Left hindlimb (tissue), 1 donor: ENCODE measurements around the gene TNNC2.
"Not testable (repeated sequence)": the region's sequence is repeated elsewhere in the genome, so short reads cannot be mapped to it uniquely, and the experiment has no call there.

ENCODE experiments used
- DNase-seq: peaks from one replicate; pipeline ENCODE4 v3.0.0-alpha.2; 2018

The TNNC2 gene

DNA sequence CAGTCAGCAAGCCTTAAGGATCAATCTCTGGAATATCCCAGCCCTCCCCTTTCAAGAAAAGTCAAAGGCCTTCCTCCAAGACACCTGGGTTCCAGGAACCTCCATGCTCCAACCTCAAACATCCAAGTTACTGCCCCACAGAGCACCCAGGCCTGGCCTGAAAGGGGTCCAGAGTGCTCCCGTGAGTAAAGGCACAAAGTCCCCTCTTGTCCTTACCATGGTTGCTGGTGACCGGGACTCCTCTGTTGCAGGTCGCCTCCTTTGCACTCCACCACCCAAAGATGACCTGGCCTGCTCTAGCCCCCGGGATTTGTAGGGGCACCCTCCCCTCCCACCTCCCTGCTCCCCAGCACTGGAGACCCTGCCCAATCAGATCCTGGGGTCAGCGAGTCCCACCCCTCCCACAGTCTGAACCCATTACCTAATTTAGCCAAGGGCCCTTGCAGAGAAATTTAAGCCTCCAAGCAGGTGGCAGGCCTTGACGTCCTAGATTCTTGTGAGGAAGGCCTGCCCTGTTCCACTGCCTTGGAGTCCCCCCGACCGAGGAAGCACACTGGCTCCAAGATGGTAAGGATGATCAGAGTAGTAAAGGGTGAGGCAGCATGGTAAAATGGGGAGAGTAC, at the start of gene TNNC2:
Gene TNNC2, minus strand, starts transcription at position 283 of the 623 bp plus-strand sequence. Its CDS starts 64 bp downstream, at position 219.
- no peak for DNase-seq

DNA sequence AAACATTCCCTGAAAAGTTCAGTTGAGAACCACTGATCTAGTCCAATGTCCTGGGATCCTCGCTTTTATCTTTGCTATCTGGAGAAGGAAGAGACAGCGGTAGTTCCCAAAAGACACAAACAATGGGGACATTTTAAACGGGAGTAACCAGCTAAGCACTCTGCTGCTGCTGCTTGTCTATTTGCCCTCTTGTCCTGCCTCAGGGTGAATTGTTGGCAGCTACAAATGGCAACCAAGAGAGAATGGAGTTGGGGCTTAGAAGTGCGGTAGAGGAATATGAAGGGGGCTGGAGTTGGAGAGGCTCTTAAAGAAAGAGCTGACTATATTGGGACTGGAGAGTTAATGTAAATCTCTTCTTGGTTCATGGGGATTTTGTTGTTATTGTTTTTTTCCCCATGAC, 47.5 kb upstream of the TNNC2 start:
- DNase-seq = no peak

DNA sequence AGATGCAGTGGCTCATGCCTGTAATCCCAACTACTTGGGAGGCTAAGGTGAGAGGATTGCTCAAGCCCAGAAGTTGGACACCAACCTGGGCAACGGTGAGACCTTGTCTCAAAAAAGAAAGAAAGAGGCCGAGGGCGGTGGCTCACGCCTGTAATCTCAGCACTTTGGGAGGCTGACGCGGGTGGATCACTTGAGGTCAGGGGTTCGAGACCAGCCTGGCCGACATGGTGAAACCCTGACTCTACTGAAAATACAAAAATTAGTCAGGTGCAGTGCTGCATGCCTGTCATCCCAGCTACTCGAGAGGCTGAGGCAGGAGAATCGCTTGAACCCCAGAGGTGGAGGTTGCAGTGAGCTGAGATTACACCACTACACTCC, 47.0 kb upstream of the TNNC2 start:
- DNase-seq = not testable (repeated sequence)

DNA sequence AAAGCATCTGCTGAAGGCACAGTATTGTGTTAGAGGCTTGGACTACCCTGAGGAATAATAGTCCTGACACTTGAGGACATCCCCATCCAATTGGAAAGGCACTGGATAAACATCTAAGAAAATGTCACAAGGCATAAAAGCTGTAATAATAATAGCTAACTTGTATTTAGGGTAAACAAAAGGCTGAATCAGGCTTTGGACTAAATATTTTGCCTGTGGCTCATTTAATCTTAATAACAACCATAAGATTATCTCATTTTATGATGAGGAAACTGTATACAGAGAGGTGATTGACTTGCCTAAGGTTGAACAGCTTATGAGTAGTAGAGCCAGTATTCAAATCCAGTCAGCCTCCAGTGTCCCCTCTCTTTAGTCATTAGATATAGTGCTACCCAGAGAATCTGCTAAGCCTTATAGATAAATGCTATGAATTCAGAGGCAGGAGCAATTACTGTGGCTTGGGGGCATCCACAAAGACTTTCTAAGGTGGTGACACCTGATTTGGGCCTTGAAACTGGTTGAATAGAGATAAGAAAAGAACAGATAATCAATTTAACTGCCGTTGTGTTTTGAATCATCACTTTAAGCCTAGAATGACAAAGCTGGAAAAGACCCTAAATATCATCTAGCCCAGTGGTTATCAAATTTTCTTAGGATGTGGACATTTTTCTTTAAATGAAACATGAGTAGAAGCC, 46.4 kb upstream of the TNNC2 start:
- no peak for DNase-seq

DNA sequence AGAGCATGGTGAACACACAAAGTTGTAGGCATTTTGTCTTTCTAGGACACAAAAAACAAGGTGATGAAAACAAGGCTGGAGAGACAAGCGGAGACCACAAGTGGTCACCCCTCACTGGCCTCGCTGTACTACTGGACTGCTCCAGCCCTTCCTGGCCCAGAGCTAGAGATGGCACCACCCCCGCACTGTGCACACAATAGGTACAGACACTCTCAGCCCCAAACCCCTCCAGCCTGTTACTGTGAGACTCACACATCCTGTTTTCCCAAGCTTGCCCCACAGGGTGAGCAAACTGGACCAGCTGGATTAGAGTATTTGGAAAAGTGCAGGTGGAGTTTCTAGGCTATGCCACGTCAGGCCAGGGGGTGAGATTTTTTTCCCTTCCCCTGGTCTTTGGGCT, 45.5 kb upstream of the TNNC2 start:
- DNase-seq = no peak

DNA sequence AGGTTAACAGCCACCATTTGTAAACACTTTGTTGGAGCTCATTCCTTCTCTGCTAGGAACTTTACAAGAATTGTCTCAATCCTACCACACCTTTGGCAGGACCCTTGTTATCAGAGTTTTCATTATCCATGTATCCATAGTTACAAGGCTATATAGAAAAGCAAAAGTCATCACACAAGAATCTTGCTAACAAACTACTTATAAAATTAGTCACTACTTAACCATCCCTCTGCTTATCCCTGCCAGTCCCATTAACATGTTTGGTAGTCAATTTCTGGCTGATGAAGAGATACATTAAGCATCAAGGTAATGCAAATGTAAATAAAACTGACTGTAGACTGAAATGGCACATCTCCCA, 40.7 kb upstream of the TNNC2 start:
- DNase-seq = no peak

DNA sequence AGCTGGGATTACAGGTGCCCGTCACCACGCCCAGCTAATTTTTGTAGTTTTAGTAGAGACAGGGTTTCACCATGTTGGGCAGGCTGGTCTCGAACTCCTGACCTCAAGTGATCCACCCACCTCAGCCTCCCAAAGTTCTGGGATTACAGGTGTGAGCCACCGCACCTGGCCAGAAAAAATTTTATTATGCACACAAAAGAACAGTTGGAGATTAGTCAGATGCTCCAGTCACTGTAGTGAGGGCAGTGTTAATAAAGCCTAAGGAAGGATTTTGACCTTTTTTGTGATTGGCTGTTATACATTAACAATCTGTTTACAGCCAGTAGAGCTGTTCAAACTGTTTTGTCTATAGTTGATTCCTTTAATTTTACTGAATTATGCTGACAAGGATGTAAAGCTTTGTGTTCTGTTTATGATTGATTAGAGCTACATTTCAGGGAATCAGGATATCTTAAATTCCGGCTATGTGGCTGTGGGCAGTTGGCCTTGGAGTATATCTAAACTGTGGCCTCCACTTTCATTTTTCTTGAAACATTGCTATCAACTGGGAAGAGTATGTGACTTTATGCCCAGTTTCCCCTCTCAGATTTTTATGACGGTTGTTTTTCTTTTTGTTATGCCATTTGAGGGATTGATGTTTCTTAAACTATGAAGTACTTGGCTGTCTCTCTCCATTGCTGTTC, 40.2 kb upstream of the TNNC2 start:
- DNase-seq = no peak

DNA sequence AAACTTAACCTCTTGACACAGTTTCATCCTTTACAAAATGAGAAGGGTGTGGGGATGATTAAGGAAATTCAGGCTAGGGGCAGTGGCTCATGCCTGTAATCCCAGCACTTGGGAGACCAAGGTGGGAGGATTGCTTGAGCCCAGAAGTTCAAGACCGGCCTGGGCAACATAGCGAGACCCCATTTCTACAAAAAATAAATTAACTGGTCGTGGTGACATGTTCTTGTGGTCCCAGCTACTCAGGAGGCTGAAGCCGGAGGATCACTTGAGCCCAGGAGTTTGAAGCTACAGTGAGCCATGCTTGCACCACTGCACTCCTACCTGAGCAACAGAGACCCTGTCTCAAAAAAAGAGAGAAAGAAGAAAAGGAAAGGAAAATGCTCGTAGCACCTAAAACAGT, 39.3 kb upstream of the TNNC2 start:
- DNase-seq = no peak

DNA sequence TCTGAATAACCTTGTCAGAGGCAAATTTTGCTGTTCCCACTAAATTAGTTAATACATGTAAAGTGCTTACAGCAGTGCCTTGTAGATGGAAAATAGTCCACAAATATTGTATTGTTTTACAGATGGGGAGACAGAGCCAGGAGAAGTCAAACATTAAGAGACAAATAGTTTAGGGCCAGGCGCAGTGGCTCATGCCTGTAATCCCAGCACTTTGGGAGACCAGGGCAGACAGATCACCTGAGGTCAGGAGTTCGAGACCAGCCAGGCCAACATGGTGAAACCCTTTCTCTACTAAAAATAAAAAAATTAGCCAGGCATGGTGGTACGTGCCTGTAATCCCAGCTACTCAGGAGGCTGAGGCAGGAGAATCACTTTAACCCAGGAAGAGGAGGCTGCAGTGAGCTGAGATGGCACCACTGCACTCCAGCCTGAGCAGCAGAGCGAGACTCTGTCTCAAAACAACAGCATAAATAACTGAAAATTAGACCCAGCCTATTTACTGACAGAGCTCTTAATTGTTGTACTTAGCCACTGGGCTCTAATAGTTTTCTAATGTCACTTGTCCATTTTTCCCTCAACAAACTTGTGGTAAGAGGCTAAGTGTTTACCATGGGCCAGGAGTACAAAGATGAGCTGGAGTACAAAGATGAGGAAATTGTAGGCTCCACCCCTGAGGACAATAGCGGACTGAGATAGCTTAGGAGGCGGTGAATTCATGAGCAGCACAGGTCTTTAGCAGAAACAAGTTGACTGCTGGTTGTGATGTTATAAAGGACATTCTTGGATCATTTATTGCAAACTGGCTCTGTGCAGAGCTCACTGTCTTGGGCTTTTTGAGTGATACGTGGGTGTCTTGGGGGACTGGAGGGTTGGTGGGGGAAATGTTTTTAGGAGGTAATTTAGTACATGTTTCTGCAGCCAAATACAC, 36.7 kb upstream of the TNNC2 start:
- no peak for DNase-seq

DNA sequence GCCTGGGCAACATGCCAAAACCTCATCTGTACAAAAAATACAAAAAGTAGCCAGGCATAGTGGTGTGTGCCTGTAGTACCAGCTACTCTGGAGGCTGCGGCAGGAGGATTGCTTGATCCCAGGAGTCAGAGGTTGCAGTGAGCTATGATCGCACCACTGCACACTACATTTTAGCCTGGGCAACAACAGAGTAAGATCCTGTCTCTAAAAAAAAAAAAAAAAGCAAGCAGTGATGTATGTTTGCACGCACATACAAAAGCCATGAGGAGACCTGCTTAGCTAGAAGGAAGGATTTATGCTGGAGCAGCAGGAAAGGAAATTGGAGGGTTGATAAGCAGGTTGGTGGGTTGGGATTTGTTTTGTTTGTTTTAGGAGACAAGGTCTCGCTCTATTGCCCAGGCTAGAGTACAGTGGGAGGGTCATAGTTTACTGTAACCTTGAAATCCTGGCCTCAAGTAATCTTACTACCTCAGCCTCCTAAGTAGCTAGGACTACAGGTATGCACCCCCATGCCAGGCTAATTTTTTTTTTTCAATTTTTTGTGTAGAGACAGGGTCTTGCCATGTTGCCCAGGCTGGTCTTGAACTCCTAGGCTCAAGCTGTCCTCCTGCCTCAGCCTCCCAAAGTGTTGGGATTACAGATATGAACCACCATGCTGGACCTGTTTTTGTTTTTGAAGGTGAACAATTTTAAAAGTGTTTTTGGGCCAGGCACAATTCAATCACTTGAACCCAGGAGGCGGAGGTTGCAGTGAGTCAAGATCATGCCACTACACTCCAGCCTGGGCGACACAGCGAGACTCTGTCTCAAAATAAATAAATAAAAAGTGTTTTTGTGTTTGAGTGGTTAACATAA, 34.3 kb upstream of the TNNC2 start:
- no peak for DNase-seq

DNA sequence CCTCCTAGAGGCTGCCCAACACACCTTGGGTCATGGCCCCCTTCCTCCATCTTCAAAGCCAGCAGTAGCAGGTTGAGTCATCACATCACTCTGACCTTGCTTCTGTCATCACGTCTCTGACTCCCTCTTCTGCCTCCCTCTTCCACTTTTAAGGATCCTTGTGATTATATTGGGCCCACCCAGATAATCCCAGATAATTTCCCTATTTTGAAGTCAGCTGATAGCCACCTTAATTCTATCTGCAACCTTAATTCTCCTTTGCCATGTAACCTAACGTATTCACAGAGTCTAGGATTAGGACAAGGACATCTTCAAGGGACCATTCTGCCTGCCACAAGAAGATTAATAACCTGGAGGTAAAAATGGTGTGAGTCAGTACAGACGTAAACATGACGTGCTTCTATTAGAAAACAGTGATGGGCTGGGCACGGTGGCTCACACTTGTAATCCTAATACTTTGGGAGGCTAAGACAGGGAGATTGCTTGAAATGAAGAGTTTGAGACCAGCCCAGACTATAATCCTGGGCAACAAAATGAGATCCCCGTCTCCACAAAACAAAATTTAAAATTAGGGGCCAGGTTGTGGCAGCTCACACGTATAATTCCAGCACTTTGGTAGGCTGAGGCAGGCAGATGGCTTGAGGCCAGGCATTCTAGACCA, 33.6 kb upstream of the TNNC2 start:
- DNase-seq = no peak

DNA sequence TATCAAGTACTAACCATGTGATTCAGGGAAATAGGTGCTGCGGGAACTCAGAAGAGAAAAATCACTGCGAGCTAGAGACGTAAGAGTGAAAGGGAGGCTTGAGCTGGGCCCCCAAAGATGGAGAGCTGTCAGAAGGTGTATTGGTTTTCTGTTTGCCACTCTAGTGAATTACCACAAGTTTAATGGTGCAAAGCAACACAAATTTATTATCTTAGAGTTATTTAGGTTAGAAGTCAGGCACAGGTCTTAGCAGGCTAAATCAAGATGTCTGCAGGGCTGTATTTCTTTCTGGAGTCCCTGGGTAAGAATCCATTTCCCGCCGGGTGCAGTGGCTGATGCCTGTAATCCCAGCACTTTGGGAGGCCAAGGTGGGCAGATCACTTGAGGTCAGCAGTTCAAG, 32.8 kb upstream of the TNNC2 start:
- no peak for DNase-seq

DNA sequence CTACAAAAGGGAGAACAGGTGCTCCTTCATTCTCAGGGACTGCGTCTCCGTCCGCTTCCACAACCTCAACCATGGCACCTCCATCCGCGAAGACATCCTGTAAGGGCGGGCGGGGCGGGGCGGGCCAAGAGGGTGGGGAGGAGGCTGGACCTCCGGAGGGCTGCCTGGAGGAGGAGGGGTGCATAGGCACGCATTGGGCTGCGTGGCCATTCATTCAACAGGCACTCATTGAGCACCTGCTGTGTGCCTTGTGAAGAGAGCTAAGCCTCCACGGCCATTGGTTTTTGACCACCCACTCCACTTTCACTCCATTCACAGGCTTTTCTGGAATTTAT, 30.7 kb upstream of the TNNC2 start:
- no peak for DNase-seq

DNA sequence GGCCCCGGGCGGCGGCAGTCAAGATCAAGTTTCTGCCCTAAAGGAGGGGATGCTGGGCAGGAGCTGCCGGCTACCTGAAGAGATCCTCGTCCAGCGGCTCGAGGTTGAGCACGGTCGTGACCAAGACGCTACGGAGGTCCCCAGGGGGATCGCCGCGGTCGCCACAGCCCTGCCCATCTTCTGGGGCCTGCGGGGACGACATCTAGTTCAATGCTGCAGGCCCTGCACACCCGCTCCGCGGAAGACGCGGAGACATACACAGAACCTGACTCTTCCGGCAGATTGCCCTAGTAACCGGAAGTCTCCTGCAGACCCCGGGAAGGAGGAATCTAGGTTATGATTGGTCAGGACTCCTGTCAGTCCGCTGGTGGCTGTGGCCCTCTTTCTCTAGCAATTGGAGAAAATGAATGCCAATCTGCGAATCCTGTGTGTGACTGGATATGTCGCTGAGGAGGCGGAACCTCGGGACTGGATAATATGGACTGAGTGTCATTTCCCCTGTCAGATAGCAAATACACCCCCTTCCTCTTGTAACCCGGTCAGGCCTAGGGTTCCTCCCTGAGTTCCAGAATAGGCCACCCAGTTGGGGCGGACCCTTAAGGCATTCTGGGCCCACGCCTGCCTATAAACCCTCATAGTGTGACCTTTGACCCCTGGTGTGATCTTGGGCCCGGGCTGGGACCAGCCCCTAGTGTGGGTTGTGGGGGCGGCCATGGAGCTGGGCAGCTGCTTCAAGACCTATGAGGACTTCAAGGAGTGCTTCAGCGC, 30.2 kb upstream of the TNNC2 start, which contains the start of the genes ACOT8 and ZSWIM3:
Gene ACOT8, minus strand, starts transcription at position 279 of the 768 bp plus-strand sequence. Its CDS starts 77 bp downstream, at position 202.
Gene ZSWIM3, plus strand, starts transcription at position 501 of the 768 bp plus-strand sequence. Its CDS starts 212 bp downstream, at position 713.
- peak; percentile 97 for DNase-seq

DNA sequence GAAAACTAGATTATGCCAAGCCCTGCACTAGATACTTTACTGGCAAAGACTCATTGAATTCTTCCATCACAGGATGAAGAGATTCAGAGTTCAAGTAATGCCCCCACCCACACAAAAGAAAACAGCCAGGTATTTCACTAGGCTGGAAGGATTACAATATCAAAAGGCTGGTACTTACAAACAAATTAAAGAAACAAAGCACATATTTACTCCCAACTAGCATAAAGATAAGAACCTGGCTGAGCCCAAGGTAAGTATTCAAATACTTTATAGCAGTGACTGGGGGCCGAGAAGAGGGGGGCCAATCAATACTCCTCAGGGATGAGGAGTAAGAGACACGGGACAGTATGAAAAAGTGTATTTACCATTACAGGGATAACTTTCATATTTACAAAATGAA, 26.4 kb upstream of the TNNC2 start:
- no peak for DNase-seq

DNA sequence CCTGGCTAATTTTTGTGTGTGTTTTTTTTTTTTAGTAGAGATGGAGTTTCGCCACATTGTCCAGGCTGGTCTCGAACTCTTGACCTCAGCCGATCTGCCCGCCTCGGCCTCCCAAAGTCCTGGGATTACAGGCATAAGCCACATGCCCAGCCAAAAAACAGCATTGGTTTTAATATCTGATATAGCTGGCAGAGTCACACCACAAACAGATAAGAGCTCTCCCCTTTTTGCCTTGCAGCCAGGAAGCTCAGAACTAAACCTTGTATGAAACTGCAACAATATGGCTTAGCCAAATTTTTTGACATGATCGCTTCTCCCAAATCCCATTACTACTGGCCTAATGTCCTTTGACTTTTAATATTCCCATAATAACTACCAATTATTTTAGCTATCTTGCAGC, 25.2 kb upstream of the TNNC2 start:
- no peak for DNase-seq

DNA sequence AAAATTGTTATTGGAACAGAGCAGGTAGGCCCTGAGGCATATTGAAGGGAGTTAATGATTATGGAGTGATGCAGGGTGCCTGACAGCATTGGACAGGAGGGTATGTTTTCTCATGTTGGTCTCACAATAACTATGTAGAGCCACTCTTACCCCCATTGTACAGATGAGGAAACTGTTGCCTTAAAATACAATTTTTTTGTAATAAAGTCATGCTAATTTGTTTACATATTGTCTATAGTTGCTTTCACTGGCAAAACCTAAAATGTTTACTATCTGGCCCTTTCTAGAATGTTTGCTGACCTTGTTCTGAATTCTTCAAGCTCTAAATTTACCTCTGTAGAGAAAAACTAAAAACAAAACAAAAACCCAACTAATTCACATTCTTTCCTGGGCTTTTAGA, 24.4 kb upstream of the TNNC2 start:
- DNase-seq = no peak

DNA sequence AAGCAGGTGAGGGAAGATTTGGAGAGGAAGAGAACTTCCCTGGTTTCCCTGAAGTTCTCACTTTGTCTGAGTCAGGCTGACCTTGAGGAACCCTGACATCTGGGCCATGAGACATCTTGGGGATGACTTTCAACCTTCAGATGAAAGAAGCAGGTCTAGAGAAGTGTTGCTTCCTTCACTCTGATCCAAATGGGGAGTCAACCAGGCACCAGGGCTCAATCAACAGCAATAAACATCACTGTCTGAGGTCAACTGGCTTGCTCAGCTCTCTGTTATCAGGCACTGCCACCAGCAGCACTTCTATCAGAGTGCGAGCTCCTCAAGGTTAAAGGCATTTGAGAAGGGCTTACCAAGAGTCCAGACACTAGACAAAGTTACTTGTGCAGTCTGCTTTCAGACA, 23.8 kb upstream of the TNNC2 start:
- DNase-seq = no peak

DNA sequence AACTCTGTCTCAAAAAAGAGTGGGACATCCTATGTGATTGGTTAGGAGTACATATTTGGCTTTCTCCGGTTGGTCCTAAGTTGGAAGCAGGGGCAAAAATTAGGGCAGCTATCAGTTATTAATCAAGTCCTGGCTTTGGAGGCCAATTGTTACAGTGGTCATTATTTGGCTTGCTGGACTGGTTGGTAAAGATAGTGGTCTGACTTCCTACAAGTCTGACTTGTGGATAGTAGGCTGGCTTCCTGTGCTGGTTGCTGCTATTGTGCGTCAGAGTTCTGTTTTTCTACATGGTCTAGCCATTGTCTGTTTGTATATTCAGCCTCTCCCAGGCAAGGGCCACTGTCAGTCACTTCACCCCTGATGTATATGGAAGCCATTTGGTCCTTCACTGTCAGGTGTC, 23.1 kb upstream of the TNNC2 start:
- no peak for DNase-seq

DNA sequence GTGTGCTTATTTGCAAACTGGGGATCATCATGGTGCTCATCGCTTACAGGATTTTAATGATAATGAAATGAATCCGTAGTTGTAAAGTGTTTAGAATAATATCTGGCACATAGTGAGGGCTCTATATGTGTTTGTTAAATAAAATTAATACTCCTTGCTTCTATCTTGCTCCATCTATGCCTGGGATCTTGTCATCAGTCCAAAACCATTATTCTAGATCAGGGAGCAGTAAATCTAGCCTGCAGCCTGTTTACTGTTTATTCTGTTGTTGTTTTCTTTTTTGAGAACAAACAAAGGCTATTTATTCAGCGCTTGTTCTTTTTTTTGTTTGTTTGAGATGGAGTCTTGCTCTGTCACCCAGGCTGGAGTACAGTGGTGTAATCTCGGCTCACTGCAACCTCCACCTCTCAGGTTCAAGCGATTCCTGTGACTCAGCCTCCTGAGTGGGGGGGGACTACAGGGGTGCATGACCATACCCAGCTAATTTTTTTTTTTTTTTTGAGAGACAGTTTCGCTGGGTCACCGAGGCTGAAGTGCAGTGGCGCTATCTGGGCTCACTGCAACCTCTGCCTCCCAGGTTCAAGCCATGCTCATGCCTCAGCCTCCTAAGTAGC, 22.0 kb upstream of the TNNC2 start:
- no peak for DNase-seq
